T-cell (primary cell): ENCODE measurements around the gene STX7. TPM values are rescaled to one million over a fixed set of nuclear protein-coding genes. Genes with fewer than 3 reads are reported as not detected.

ENCODE experiments used
- ATAC-seq, 4 experiments: fragments of 200-7000 bp in 3 of 4; fragments of 150-1000 bp in 1 of 4; cut with Tn5 transposase; replicated peaks in 1 of 4; 1 replicate in 3 of 4; 2 replicates in 1 of 4; pipeline ENCODE4 v1.10.0; 2021; ENCODE audit warnings: moderate library complexity in 3 of 4, mild to moderate bottlenecking in 2 of 4, moderate number of reproducible peaks in 1 of 4
- CTCF ChIA-PET, 2 donors: fragments of 300-600 bp; sonication (Branson Sonifier 250); formaldehyde crosslinking; loops; one replicate each; lab custom pipeline; 2022; ENCODE audit warnings: antibody characterized with exemption in 2 of 2; lab: Charles Lee
- POLR2A ChIA-PET, 2 donors: fragments of 300-600 bp; sonication (Branson Sonifier 250); formaldehyde crosslinking; loops; one replicate each; lab custom pipeline; 2022; ENCODE audit warnings: antibody characterized with exemption in 2 of 2; lab: Charles Lee
- DNase-seq, 35 experiments: peaks; one replicate each; pipeline versions ENCODE4 v3.0.0 to v3.0.0-alpha.2; 2013 to 2023
- H3K27ac ChIP-seq: one replicate; pipeline ENCODE4 v1.5.1; 2013; ENCODE audit warnings: low read length
- H3K27me3 ChIP-seq, 2 experiments: replicated peaks in 1 of 2; 1 replicate in 1 of 2; 2 replicates in 1 of 2; pipeline versions ENCODE4 v1.6.1 to v1.7.0; 2013; ENCODE audit warnings: low read length in 1 of 2, mixed read lengths in 1 of 2; ENCODE audit not compliant: control insufficient read depth in 2 of 2, insufficient read depth in 2 of 2; ENCODE audit errors: extremely low read depth in 1 of 2
- H3K36me3 ChIP-seq, 2 donors: 1 replicate in 1 of 2; 2 replicates in 1 of 2; pipeline versions ENCODE4 v1.6.1 to v1.7.0; 2013; ENCODE audit warnings: low read length in 1 of 2; ENCODE audit not compliant: control insufficient read depth in 2 of 2, insufficient read depth in 1 of 2; ENCODE audit errors: extremely low read depth in 1 of 2
- H3K4me1 ChIP-seq, 2 experiments: 1 replicate in 1 of 2; 2 replicates in 1 of 2; pipeline versions ENCODE4 v1.6.1 to v1.7.0; 2013; ENCODE audit warnings: low read length in 2 of 2, mixed read lengths in 1 of 2; ENCODE audit not compliant: insufficient read depth in 2 of 2, control insufficient read depth in 1 of 2; ENCODE audit errors: extremely low read depth in 1 of 2
- H3K4me3 ChIP-seq, 2 donors: 1 replicate in 1 of 2; 2 replicates in 1 of 2; pipeline versions ENCODE4 v1.5.1 to v1.7.0; 2013; ENCODE audit warnings: mild to moderate bottlenecking in 2 of 2, low read length in 1 of 2, moderate library complexity in 1 of 2; ENCODE audit not compliant: control insufficient read depth in 1 of 2; ENCODE audit errors: extremely low read depth in 1 of 2
- H3K9me3 ChIP-seq: 2 replicates; pipeline ENCODE4 v1.7.0; 2013
- H3K27ac Mint-ChIP-seq, 2 donors: one replicate each; pipeline ENCODE4 v1.8.0; 2020 to 2021; ENCODE audit warnings: mild to moderate bottlenecking in 2 of 2, mixed read lengths in 2 of 2
- H3K27me3 Mint-ChIP-seq, 2 donors: one replicate each; pipeline ENCODE4 v1.8.0; 2021 to 2022; ENCODE audit warnings: mixed read lengths in 2 of 2
- H3K36me3 Mint-ChIP-seq: one replicate; pipeline ENCODE4 v1.8.0; 2021; ENCODE audit warnings: mixed read lengths
- H3K4me1 Mint-ChIP-seq, 3 donors: one replicate each; pipeline ENCODE4 v1.8.0; 2020 to 2022; ENCODE audit warnings: mixed read lengths in 3 of 3, mild to moderate bottlenecking in 1 of 3
- H3K4me3 Mint-ChIP-seq, 3 donors: one replicate each; pipeline ENCODE4 v1.8.0; 2020 to 2022; ENCODE audit warnings: mild to moderate bottlenecking in 3 of 3, mixed read lengths in 3 of 3, moderate library complexity in 3 of 3
- H3K9me3 Mint-ChIP-seq, 3 donors: one replicate each; pipeline ENCODE4 v1.8.0; 2020 to 2022; ENCODE audit warnings: mixed read lengths in 3 of 3
- WGBS: methylation state at CpG from one replicate; pipeline ENCODE4 v1.1.5; 2013; ENCODE audit warnings: missing lambda C conversion rate; ENCODE audit not compliant: insufficient coverage; 5-methylcytosine and 5-hydroxymethylcytosine counted together
- total RNA-seq, 35 experiments: library from RNA in 6 of 35; stranded (reverse) in 6 of 35; fragments of 120-200 nt in 1 of 35; gene quantifications; one replicate each; pipeline versions ENCODE4 v1.2.1 to v1.2.4 and lab custom pipeline; 2013 to 2026

Gene STX7
- total RNA-seq, 5 donors from 2014 or later (not counting 1 experiment from before 2014, with no cell fraction given), result 13.3 to 27.4 (median 20.9) TPM

GRCh38 chr6:132478266-132478665 is 34.6 kb downstream of the STX7 start:
- no peaks in the 10 kb centered on the region for H3K9me3 Mint-ChIP-seq
- H3K4me1 ChIP-seq, result no peaks in the 10 kb centered on the region
- H3K27ac ChIP-seq, result no peak overlapping the region
- no peak overlapping the region for H3K4me3 ChIP-seq
- no peak overlapping the region for H3K4me3 Mint-ChIP-seq
- WGBS, result 100% methylated on average over 1 of the region's 2 CpGs
- ATAC-seq (no peak), DNase-seq (no peak)
- ChIA-PET POLR2A (no interaction called here), CTCF (interaction anchor here in 1 of 2 donors (4.8 kb wide), 1 partner anchor 199 kb away, joined by 39 read pairs; no protein-coding TSS in a partner anchor)
- H3K27me3 ChIP-seq, result no peaks in the 10 kb centered on the region
- H3K36me3 ChIP-seq, result peaks cover 0 to 10% of the 10 kb centered on the region in 2 donors
- no peak overlapping the region for H3K27ac Mint-ChIP-seq
- H3K27me3 Mint-ChIP-seq, result no peaks in the 10 kb centered on the region
- no peaks in the 10 kb centered on the region for H3K9me3 ChIP-seq
- H3K36me3 Mint-ChIP-seq, result peaks cover 7% of the 10 kb centered on the region
- peaks cover 0 to 13% (median 4%) of the 10 kb centered on the region in 3 donors for H3K4me1 Mint-ChIP-seq

DNA sequence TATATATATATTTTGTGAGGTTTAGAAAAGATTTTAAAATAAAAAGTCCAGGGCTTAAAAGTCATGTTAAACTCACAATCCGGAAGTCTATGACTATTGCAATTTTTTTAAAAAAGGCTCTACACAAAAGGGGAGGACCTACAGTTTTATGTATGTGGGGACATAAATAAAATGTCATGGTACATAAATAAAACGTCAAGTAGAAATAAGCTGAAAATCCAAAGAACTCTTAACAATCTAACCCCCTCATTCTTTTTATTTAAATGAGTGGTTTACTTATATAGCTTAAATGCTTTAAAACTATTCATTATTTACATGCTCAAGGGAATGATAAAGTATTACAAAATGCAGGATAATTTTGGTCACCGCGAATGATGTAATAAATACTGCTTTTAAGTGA is 36.2 kb downstream of the STX7 start:
- no peaks in the 10 kb centered on the region for H3K4me1 ChIP-seq
- H3K36me3 ChIP-seq, result peaks cover 0 to 23% of the 10 kb centered on the region in 2 donors

DNA sequence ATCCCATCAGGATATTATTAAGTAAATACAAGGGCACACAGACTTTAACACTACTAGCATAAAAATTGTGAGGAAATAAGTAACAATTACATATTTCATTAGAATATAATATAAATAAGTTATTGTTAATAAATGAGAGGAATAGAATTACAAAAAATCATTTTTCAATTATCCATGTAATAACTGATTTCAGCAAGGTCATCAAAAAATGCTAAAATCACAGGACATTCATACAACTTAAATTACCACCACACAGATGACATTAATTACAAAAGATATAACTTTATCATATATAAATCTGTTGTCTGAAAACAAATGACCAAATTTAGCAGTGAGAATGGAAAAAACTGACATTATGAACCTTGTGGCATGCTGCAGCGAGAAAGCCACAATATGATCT is 37.0 kb downstream of the STX7 start:
- Mint-ChIP-seq H3K27me3 (no peaks in the 10 kb centered on the region), H3K9me3 (no peaks in the 10 kb centered on the region), H3K36me3 (peaks cover 8% of the 10 kb centered on the region), H3K27ac (no peak overlapping the region), H3K4me3 (no peak overlapping the region), H3K4me1 (peaks cover 0 to 6% (median 1%) of the 10 kb centered on the region in 3 donors)
- H3K9me3 ChIP-seq, result no peaks in the 10 kb centered on the region
- peaks cover 0 to 29% of the 10 kb centered on the region in 2 donors for H3K36me3 ChIP-seq
- H3K27ac ChIP-seq, result no peak overlapping the region
- DNase-seq (no peak), ATAC-seq (no peak)
- no peaks in the 10 kb centered on the region for H3K27me3 ChIP-seq
- POLR2A ChIA-PET, result no interaction called here
- no peak overlapping the region for H3K4me3 ChIP-seq
- CTCF ChIA-PET, result interaction anchor here in 1 of 2 donors (2.1 kb wide), 1 partner anchor 9 kb away, joined by 12 read pairs; no protein-coding TSS in a partner anchor
- WGBS, result no CpG with 5 or more reads among the region's 1 CpG
- no peaks in the 10 kb centered on the region for H3K4me1 ChIP-seq

More for the DNA sequence above, 36.2 kb downstream of the STX7 start:
- ChIA-PET POLR2A (interaction anchor here in 1 of 2 donors (0.6 kb wide), 1 partner anchor 78 kb away, joined by 10 read pairs; no protein-coding TSS in a partner anchor), CTCF (interaction anchor here in 1 of 2 donors (1.3 kb wide), 1 partner anchor 197 kb away, joined by 10 read pairs; no protein-coding TSS in a partner anchor)
- Mint-ChIP-seq H3K9me3 (no peaks in the 10 kb centered on the region), H3K4me3 (no peak overlapping the region), H3K27me3 (no peaks in the 10 kb centered on the region), H3K36me3 (peaks cover 5% of the 10 kb centered on the region), H3K4me1 (peaks cover 0 to 9% (median 4%) of the 10 kb centered on the region in 3 donors), H3K27ac (no peak overlapping the region)
- no CpG with 5 or more reads among the region's 4 CpGs for WGBS
- Histone ChIP-seq H3K27ac (no peak overlapping the region), H3K9me3 (no peaks in the 10 kb centered on the region), H3K27me3 (no peaks in the 10 kb centered on the region), H3K4me3 (no peak overlapping the region)
- ATAC-seq, result no peak
- DNase-seq, result no peak

DNA sequence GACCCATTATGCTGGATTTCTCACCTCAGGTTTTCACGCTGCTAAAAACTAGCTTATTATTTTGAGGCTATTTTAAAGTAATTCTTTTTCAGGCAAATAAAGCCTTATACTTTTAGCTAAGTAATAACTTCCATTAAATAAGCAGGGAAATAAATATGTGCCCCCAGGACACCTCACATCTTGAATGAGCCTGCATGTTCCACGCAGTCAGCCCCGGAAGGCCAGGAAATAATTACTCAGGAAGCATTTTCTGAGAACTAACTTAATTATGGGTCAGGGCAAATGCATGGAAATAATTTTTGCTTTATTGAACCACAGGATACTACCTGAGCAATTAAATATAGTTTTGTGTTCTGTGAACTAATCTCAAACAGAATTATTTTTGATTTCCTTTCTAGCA is 41.1 kb downstream of the STX7 start:
- no peaks in the 10 kb centered on the region for H3K9me3 ChIP-seq
- no peak overlapping the region for H3K27ac ChIP-seq
- no peak overlapping the region for H3K4me3 ChIP-seq
- no CpG with 5 or more reads among the region's 3 CpGs for WGBS
- H3K4me1 Mint-ChIP-seq, result no peaks in the 10 kb centered on the region
- H3K36me3 Mint-ChIP-seq, result peaks cover 16% of the 10 kb centered on the region
- ChIA-PET POLR2A (no interaction called here), CTCF (interaction anchor here in 1 of 2 donors (2.0 kb wide), 1 partner anchor 192 kb away, joined by 6 read pairs; no protein-coding TSS in a partner anchor)
- peaks cover 0 to 62% of the 10 kb centered on the region in 2 donors for H3K36me3 ChIP-seq
- no peak for DNase-seq
- no peaks in the 10 kb centered on the region for H3K27me3 Mint-ChIP-seq
- H3K4me1 ChIP-seq, result no peaks in the 10 kb centered on the region
- H3K27me3 ChIP-seq, result no peaks in the 10 kb centered on the region
- no peak for ATAC-seq
- no peak overlapping the region for H3K4me3 Mint-ChIP-seq
- no peak overlapping the region for H3K27ac Mint-ChIP-seq
- no peaks in the 10 kb centered on the region for H3K9me3 Mint-ChIP-seq

GRCh38 chr6:132466952-132467351 is 46.0 kb downstream of the STX7 start:
- ChIA-PET CTCF (no interaction called here), POLR2A (no interaction called here)
- Mint-ChIP-seq H3K27ac (no peak overlapping the region), H3K36me3 (peaks cover 33% of the 10 kb centered on the region), H3K4me1 (no peaks in the 10 kb centered on the region), H3K9me3 (no peaks in the 10 kb centered on the region), H3K4me3 (no peak overlapping the region), H3K27me3 (no peaks in the 10 kb centered on the region)
- DNase-seq (no peak), ATAC-seq (no peak)
- peaks cover 3 to 85% of the 10 kb centered on the region in 2 donors for H3K36me3 ChIP-seq
- no peaks in the 10 kb centered on the region for H3K4me1 ChIP-seq
- H3K9me3 ChIP-seq, result no peaks in the 10 kb centered on the region
- WGBS, result 100% methylated on average over 3 of the region's 3 CpGs
- no peak overlapping the region for H3K4me3 ChIP-seq
- H3K27ac ChIP-seq, result no peak overlapping the region
- no peaks in the 10 kb centered on the region for H3K27me3 ChIP-seq

DNA sequence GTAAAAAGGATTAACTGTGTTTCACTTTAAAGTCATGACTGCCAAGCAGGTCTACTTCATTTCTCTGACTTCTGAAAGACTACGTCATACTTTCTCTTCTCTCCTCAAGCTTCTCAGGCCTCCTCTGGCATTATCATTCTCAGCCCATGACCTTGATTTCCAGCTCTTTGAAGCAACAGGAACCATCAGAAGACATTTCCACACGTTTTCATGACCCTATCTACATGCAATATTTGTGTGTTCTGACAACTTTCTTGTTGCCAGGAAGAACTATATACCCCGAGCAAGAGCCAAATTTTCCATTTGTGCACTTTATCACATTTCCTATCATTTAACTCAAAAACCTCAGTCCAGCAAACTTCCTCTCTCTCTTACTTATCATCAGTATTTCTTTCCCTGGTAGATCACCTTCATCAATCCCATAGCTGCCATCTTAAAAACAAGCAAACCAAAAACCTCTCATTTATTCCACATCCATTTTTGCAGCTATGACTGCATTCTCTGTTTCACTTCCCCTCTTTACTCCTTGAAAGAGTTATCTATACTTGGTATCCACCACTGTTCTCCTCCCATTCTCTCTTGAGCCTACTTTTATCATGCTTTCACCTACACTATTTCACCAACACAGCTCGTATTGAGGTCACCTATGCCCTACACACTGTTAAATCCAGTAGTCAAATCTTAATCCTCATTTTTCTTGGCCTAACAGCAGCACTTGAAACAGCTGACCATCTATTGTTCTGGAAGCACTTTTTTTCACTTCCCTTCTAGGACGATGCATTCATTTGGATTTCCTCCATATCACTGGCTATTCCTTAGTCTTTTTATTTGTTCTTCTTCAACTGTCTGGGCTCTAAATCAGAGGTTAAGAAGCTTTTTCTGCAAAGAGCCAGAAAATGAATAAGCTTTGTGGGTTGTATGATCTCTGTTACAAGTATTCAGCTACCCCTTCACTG is 47.1 kb downstream of the STX7 start:
- WGBS, result 69% methylated on average over 4 of the region's 5 CpGs
- ATAC-seq, result no peak
- no peaks in the 10 kb centered on the region for H3K27me3 Mint-ChIP-seq
- Histone ChIP-seq H3K9me3 (no peaks in the 10 kb centered on the region), H3K4me3 (no peak overlapping the region), H3K27me3 (no peaks in the 10 kb centered on the region), H3K36me3 (peaks cover 3 to 83% of the 10 kb centered on the region in 2 donors), H3K27ac (no peak overlapping the region), H3K4me1 (no peaks in the 10 kb centered on the region)
- POLR2A ChIA-PET, result no interaction called here
- no peak overlapping the region for H3K4me3 Mint-ChIP-seq
- no peaks in the 10 kb centered on the region for H3K4me1 Mint-ChIP-seq
- H3K36me3 Mint-ChIP-seq, result peaks cover 27% of the 10 kb centered on the region
- no peak for DNase-seq
- CTCF ChIA-PET, result interaction anchor here in 1 of 2 donors (0.7 to 1.0 kb wide), 3 partner anchors 18 to 1298 kb away, joined by 3 read pairs; no protein-coding TSS in a partner anchor
- no peak overlapping the region for H3K27ac Mint-ChIP-seq
- H3K9me3 Mint-ChIP-seq, result no peaks in the 10 kb centered on the region
